Measurements from ENCODE around the gene C2CD4D.
A peak's percentile ranks its signal among the peaks of the same experiment; 100 is the strongest.

The C2CD4D gene

GRCh38 chr1:151838222-151839081 lies 1.2 kb downstream of the C2CD4D start:
- Mint-ChIP-seq H3K36me3 (ENCODE audit: insufficient read depth) (peaks cover 16% of the 10 kb centered on the region), H3K4me3 (peak overlapping the region; percentile 79), H3K27me3 (no peaks in the 10 kb centered on the region), H3K27ac (ENCODE audit: low read depth) (peak overlapping the region; percentile 90), H3K9me3 (no peaks in the 10 kb centered on the region), H3K4me1 (peaks cover 48% of the 10 kb centered on the region)
- ATAC-seq (replicated peaks; ENCODE audit: extremely low read depth, poor library complexity, severe bottlenecking) (peak; percentile 15), DNase-seq (ENCODE audit: low spot score in 2 of 2) (no peak)

GRCh38 chr1:151837884-151838221 lies 1.8 kb downstream of the C2CD4D start:
- DNase-seq (ENCODE audit: low spot score in 2 of 2): no peak
- H3K27me3 Mint-ChIP-seq: no peaks in the 10 kb centered on the region
- ATAC-seq (replicated peaks; ENCODE audit: extremely low read depth, poor library complexity, severe bottlenecking): peak; percentile 3
- peaks cover 54% of the 10 kb centered on the region for H3K4me1 Mint-ChIP-seq
- H3K36me3 Mint-ChIP-seq (ENCODE audit: insufficient read depth): peaks cover 15% of the 10 kb centered on the region
- peak overlapping the region; percentile 96 for H3K27ac Mint-ChIP-seq (ENCODE audit: low read depth)
- peak overlapping the region; percentile 79 for H3K4me3 Mint-ChIP-seq
- no peaks in the 10 kb centered on the region for H3K9me3 Mint-ChIP-seq

- Mint-ChIP-seq H3K27me3 (no peaks in the 10 kb centered on the region), H3K4me3 (peak overlapping the region; percentile 79), H3K36me3 (ENCODE audit: insufficient read depth) (peaks cover 18% of the 10 kb centered on the region), H3K4me1 (peaks cover 60% of the 10 kb centered on the region), H3K27ac (ENCODE audit: low read depth) (peak overlapping the region; percentile 96), H3K9me3 (no peaks in the 10 kb centered on the region)
- DNase-seq (ENCODE audit: low spot score in 2 of 2) (no peak), ATAC-seq (replicated peaks; ENCODE audit: extremely low read depth, poor library complexity, severe bottlenecking) (peak; percentile 30)
These were observed 2.4 kb downstream of the C2CD4D start for GRCh38 chr1:151837197-151837596.

GRCh38 chr1:151835596-151835995 lies 4.0 kb downstream of the C2CD4D start:
- Mint-ChIP-seq H3K4me3 (no peak overlapping the region), H3K9me3 (no peaks in the 10 kb centered on the region), H3K4me1 (peaks cover 64% of the 10 kb centered on the region), H3K36me3 (ENCODE audit: insufficient read depth) (peaks cover 19% of the 10 kb centered on the region), H3K27me3 (no peaks in the 10 kb centered on the region), H3K27ac (ENCODE audit: low read depth) (no peak overlapping the region)
- DNase-seq (ENCODE audit: low spot score in 2 of 2) (no peak), ATAC-seq (replicated peaks; ENCODE audit: extremely low read depth, poor library complexity, severe bottlenecking) (no peak)

GRCh38 chr1:151834239-151834638 lies 5.4 kb downstream of the C2CD4D start:
- Mint-ChIP-seq H3K27ac (ENCODE audit: low read depth) (no peak overlapping the region), H3K36me3 (ENCODE audit: insufficient read depth) (peaks cover 15% of the 10 kb centered on the region), H3K27me3 (no peaks in the 10 kb centered on the region), H3K9me3 (no peaks in the 10 kb centered on the region), H3K4me1 (peaks cover 64% of the 10 kb centered on the region), H3K4me3 (no peak overlapping the region)
- DNase-seq (ENCODE audit: low spot score in 2 of 2): no peak
- ATAC-seq (replicated peaks; ENCODE audit: extremely low read depth, poor library complexity, severe bottlenecking): no peak

GRCh38 chr1:151833172-151833900 lies 6.3 kb downstream of the C2CD4D start:
- DNase-seq (ENCODE audit: low spot score in 2 of 2) (no peak), ATAC-seq (replicated peaks; ENCODE audit: extremely low read depth, poor library complexity, severe bottlenecking) (no peak)
- Mint-ChIP-seq H3K36me3 (ENCODE audit: insufficient read depth) (peaks cover 15% of the 10 kb centered on the region), H3K4me3 (no peak overlapping the region), H3K27ac (ENCODE audit: low read depth) (peak overlapping the region; percentile 65), H3K27me3 (no peaks in the 10 kb centered on the region), H3K9me3 (no peaks in the 10 kb centered on the region), H3K4me1 (peaks cover 70% of the 10 kb centered on the region)

- Mint-ChIP-seq H3K4me1 (peaks cover 75% of the 10 kb centered on the region), H3K4me3 (peak overlapping the region; percentile 57), H3K36me3 (ENCODE audit: insufficient read depth) (peaks cover 12% of the 10 kb centered on the region), H3K27ac (ENCODE audit: low read depth) (no peak overlapping the region), H3K9me3 (no peaks in the 10 kb centered on the region), H3K27me3 (no peaks in the 10 kb centered on the region)
- ATAC-seq (replicated peaks; ENCODE audit: extremely low read depth, poor library complexity, severe bottlenecking) (no peak), DNase-seq (ENCODE audit: low spot score in 2 of 2) (no peak)
These were observed 7.2 kb downstream of the C2CD4D start for GRCh38 chr1:151832318-151832980.

GRCh38 chr1:151831605-151832004 lies 8.0 kb downstream of the C2CD4D start, which contains the start of gene RORC:
TSS of gene RORC (minus strand) at chr1:151831802. CDS start at chr1:151831764, 38 bp downstream.
- Mint-ChIP-seq H3K27me3 (no peaks in the 10 kb centered on the region), H3K27ac (ENCODE audit: low read depth) (peak within 1 kb of the TSS; percentile 83), H3K9me3 (no peaks in the 10 kb centered on the region), H3K36me3 (ENCODE audit: insufficient read depth) (peaks cover 8% of the 10 kb centered on the region), H3K4me3 (peak within 1 kb of the TSS; percentile 57), H3K4me1 (peaks cover 66% of the 10 kb centered on the region)
- ATAC-seq (replicated peaks; ENCODE audit: extremely low read depth, poor library complexity, severe bottlenecking) (no peak), DNase-seq (ENCODE audit: low spot score in 2 of 2) (no peak)

- Mint-ChIP-seq H3K27ac (ENCODE audit: low read depth) (peak overlapping the region; percentile 83), H3K36me3 (ENCODE audit: insufficient read depth) (peaks cover 8% of the 10 kb centered on the region), H3K9me3 (no peaks in the 10 kb centered on the region), H3K4me3 (peak overlapping the region; percentile 57), H3K4me1 (peaks cover 62% of the 10 kb centered on the region), H3K27me3 (no peaks in the 10 kb centered on the region)
- ATAC-seq (replicated peaks; ENCODE audit: extremely low read depth, poor library complexity, severe bottlenecking): no peak
- no peak for DNase-seq (ENCODE audit: low spot score in 2 of 2)
These were observed 8.4 kb downstream of the C2CD4D start for GRCh38 chr1:151831256-151831591.

- Mint-ChIP-seq H3K4me3 (peak overlapping the region; percentile 57), H3K36me3 (ENCODE audit: insufficient read depth) (peaks cover 8% of the 10 kb centered on the region), H3K9me3 (no peaks in the 10 kb centered on the region), H3K27ac (ENCODE audit: low read depth) (peak overlapping the region; percentile 82), H3K4me1 (peaks cover 62% of the 10 kb centered on the region), H3K27me3 (no peaks in the 10 kb centered on the region)
- no peak for DNase-seq (ENCODE audit: low spot score in 2 of 2)
- ATAC-seq (replicated peaks; ENCODE audit: extremely low read depth, poor library complexity, severe bottlenecking): no peak
These were observed 9.6 kb downstream of the C2CD4D start for GRCh38 chr1:151830055-151830454.

- H3K4me3 Mint-ChIP-seq: peak overlapping the region; percentile 57
- no peak for ATAC-seq (replicated peaks; ENCODE audit: extremely low read depth, poor library complexity, severe bottlenecking)
- H3K9me3 Mint-ChIP-seq: no peaks in the 10 kb centered on the region
- H3K4me1 Mint-ChIP-seq: peaks cover 62% of the 10 kb centered on the region
- H3K27me3 Mint-ChIP-seq: no peaks in the 10 kb centered on the region
- peak overlapping the region; percentile 82 for H3K27ac Mint-ChIP-seq (ENCODE audit: low read depth)
- no peak for DNase-seq (ENCODE audit: low spot score in 2 of 2)
- peaks cover 9% of the 10 kb centered on the region for H3K36me3 Mint-ChIP-seq (ENCODE audit: insufficient read depth)
These were observed 10.1 kb downstream of the C2CD4D start for GRCh38 chr1:151829352-151830046.

- Mint-ChIP-seq H3K27me3 (no peaks in the 10 kb centered on the region), H3K4me3 (peak overlapping the region; percentile 57), H3K4me1 (peaks cover 61% of the 10 kb centered on the region), H3K36me3 (ENCODE audit: insufficient read depth) (peaks cover 11% of the 10 kb centered on the region), H3K27ac (ENCODE audit: low read depth) (peak overlapping the region; percentile 82), H3K9me3 (no peaks in the 10 kb centered on the region)
- no peak for DNase-seq (ENCODE audit: low spot score in 2 of 2)
- ATAC-seq (replicated peaks; ENCODE audit: extremely low read depth, poor library complexity, severe bottlenecking): no peak
These were observed 10.7 kb downstream of the C2CD4D start for GRCh38 chr1:151828921-151829320.

Measured in central memory CD8-positive, alpha-beta T cell (primary cell).